Frontal cortex (tissue), 4 donors: Measurements from ENCODE around the gene GSTM1. TPM values are rescaled to one million over a fixed set of nuclear protein-coding genes. Genes with fewer than 3 reads are reported as not detected.

Experiments
- DNase-seq, 2 donors: peaks; one replicate each; pipeline ENCODE4 v3.0.0; 2012; ENCODE audit warnings: low spot score in 2 of 2
- FAIRE-seq: peaks from 2 replicates; lab custom pipeline; 2012; peaks lifted over from hg19 to GRCh38; lab: Jason Lieb, UNC
- total RNA-seq: library from RNA; depleted of rRNA; stranded (reverse); fragments of >200 nt; gene quantifications from one replicate; pipeline ENCODE4 v1.2.3, GENCODE V29; 2014
- donor health status: control.
- donor health status: control.
- donor health status: control.

GSTM1 gene
- total RNA-seq, 1 donor from 2014 or later = 4.1 TPM

GRCh38 chr1:109721971-109722370, 34.4 kb downstream of the GSTM1 start:
- FAIRE-seq (no peak), DNase-seq (no peak)

GRCh38 chr1:109722908-109723691, 35.5 kb downstream of the GSTM1 start:
- no peak for FAIRE-seq

GRCh38 chr1:109724933-109725332, 37.3 kb downstream of the GSTM1 start:
- DNase-seq (no peak), FAIRE-seq (no peak)

More at GRCh38 chr1:109722908-109723691, 35.5 kb downstream of the GSTM1 start:
- DNase-seq = no peak

- DNase-seq (no peak), FAIRE-seq (no peak)
Observed at GRCh38 chr1:109725510-109725909, 37.9 kb downstream of the GSTM1 start.

- DNase-seq (no peak), FAIRE-seq (no peak)
Observed at GRCh38 chr1:109726007-109726406, 38.4 kb downstream of the GSTM1 start.

- no peak for DNase-seq
- FAIRE-seq = no peak
Observed at GRCh38 chr1:109726728-109727373, 39.2 kb downstream of the GSTM1 start.

GRCh38 chr1:109728870-109729269, 41.3 kb downstream of the GSTM1 start:
- FAIRE-seq (no peak), DNase-seq (no peak)

- DNase-seq (no peak), FAIRE-seq (no peak)
Observed at GRCh38 chr1:109730666-109731065, 43.0 kb downstream of the GSTM1 start.

GRCh38 chr1:109732390-109732881, 44.8 kb downstream of the GSTM1 start:
- no peak for FAIRE-seq
- DNase-seq = no peak

- FAIRE-seq (no peak), DNase-seq (no peak)
Observed at GRCh38 chr1:109733236-109733870, 45.7 kb downstream of the GSTM1 start.

GRCh38 chr1:109739738-109740614, 52.4 kb downstream of the GSTM1 start:
- no peak for FAIRE-seq
- DNase-seq = peak; percentile 73 to 93

GRCh38 chr1:109740615-109741373, 53.2 kb downstream of the GSTM1 start, which contains the start of gene GSTM3:
Gene GSTM3, minus strand, starts transcription at chr1:109741038. Its CDS starts 751 bp downstream, at chr1:109740287.
- no peak for FAIRE-seq
- no peak for DNase-seq

Other genes starting within 250 kb of the GSTM1 start
- gene SYPL2, start 221.3 kb upstream of the GSTM1 start, total RNA-seq = not detected
- gene ATXN7L2, start 203.9 kb upstream of the GSTM1 start, total RNA-seq = 4.9 TPM
- 4.9 TPM for gene CYB561D1, start 193.7 kb upstream of the GSTM1 start, total RNA-seq
- gene AMIGO1, start 178.1 kb upstream of the GSTM1 start, total RNA-seq = 8.2 TPM
- 4.9 TPM for gene GPR61, start 147.9 kb upstream of the GSTM1 start, total RNA-seq
- gene GNAI3, start 139.2 kb upstream of the GSTM1 start, total RNA-seq = 16.3 TPM
- not detected for gene GNAT2, start 68.2 kb upstream of the GSTM1 start, total RNA-seq
- 51.0 TPM for gene AMPD2, start 68.0 kb upstream of the GSTM1 start, total RNA-seq
- gene GSTM4, start 31.7 kb upstream of the GSTM1 start, total RNA-seq = 3.7 TPM
- 18.8 TPM for gene GSTM2, start 19.8 kb upstream of the GSTM1 start, total RNA-seq
- gene GSTM5, start 24.4 kb downstream of the GSTM1 start, total RNA-seq = 3.7 TPM
- gene GSTM3, start 53.2 kb downstream of the GSTM1 start, total RNA-seq = 80.3 TPM
- gene EPS8L3, start 76.1 kb downstream of the GSTM1 start, total RNA-seq = not detected
- gene CSF1, start 223.0 kb downstream of the GSTM1 start, total RNA-seq = 1.6 TPM